ENCODE data around the gene PRDM16. TPM values are rescaled to one million over a fixed set of nuclear protein-coding genes. Genes with fewer than 3 reads are reported as not detected.

The PRDM16 gene
- total RNA-seq, 1 experiment from 2014 or later, result 0.09 TPM

DNA sequence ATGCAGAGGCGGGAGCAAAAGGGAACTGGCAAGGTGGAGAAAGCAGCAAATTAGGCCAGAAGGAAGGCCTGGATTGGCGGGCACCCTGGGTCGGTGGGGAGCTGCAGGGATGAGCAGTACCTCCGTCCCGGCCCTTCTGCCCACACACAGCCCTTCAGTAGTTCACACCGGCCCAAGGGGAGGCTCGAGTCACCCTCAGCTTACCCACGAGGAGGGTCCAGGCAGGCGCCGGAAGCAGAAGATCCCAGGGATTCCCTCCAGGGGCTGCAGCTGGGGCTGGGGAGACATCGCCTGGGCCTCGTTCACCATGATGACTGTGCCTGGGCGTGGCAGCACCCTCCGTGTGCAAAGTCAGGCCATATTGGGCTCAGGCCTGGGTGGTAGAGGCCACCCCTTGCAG, 190.0 kb downstream of the PRDM16 start:
- H3K4me3 Mint-ChIP-seq (ENCODE audit: low read depth, unreplicated experiment), result no peak overlapping the region
- BruUV-seq (replicated peaks), result no TSS peak
- peaks cover 61% of the 10 kb centered on the region for H3K27me3 Mint-ChIP-seq (ENCODE audit: unreplicated experiment)

DNA sequence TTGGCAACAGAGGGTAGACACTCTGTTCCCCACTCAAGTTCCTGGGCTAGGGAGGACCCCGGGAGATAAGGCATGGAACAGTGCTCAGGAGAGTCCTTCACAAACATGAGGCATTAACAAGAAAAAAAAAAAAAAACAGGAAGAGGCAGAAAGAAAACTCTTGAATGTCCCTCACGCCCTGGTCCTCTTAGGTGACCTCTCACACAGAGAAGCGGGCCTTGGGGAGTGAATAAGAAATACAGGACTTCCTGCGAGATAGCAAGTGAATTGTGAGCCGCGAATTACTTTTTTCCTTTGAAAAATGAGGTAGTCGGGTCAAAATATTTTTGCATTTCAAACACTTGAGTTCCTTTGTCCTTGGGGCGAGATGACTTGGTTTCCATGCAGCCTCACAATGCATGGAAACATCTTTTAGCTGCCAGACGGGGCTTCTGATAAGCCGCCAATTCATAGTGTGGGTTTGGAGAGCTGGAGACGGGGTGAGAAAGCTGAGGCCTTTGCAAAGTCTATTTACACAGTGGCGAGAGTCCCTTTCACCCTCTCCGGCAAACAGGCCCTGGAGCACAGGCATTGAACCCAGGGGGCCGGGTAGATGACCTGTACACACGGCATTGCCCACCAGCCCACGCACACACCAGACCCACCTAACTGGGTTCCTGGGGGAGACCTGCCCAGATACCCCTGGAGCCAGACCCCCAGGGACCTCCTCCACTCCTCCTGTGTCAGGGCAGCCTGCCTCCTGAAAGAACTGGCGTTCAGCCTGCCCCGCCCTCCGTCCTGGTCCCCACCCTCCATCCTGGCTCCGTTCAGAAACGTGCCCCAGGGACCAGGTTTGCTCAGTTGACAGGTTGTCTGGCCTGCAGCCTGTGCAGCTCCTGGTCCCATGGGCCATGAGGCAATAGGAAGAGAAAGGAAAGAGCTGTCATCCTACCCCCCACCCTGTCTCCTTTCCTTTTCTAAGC, 192.3 kb downstream of the PRDM16 start:
- TF ChIP-seq, protein P1, sequence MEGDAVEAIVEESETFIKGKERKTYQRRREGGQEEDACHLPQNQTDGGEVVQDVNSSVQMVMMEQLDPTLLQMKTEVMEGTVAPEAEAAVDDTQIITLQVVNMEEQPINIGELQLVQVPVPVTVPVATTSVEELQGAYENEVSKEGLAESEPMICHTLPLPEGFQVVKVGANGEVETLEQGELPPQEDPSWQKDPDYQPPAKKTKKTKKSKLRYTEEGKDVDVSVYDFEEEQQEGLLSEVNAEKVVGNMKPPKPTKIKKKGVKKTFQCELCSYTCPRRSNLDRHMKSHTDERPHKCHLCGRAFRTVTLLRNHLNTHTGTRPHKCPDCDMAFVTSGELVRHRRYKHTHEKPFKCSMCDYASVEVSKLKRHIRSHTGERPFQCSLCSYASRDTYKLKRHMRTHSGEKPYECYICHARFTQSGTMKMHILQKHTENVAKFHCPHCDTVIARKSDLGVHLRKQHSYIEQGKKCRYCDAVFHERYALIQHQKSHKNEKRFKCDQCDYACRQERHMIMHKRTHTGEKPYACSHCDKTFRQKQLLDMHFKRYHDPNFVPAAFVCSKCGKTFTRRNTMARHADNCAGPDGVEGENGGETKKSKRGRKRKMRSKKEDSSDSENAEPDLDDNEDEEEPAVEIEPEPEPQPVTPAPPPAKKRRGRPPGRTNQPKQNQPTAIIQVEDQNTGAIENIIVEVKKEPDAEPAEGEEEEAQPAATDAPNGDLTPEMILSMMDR (IDR thresholded peaks at IDR 0.05; ENCODE audit: unreplicated experiment), result no peak
- no peak overlapping the region for H3K27ac Mint-ChIP-seq (ENCODE audit: unreplicated experiment)
- no TSS peak for BruUV-seq (replicated peaks)
- peaks cover 82% of the 10 kb centered on the region for H3K27me3 Mint-ChIP-seq (ENCODE audit: unreplicated experiment)
- no peaks in the 10 kb centered on the region for H3K4me1 Mint-ChIP-seq (ENCODE audit: low read depth, unreplicated experiment)
- no peak for DNase-seq
- intact Hi-C loops (cut with micrococcal nuclease; ENCODE audit: unreplicated experiment), result no loop called here
- CTCF ChIA-PET, result no interaction called here
- no peak overlapping the region for H3K4me3 Mint-ChIP-seq (ENCODE audit: low read depth, unreplicated experiment)
- peaks cover 5% of the 10 kb centered on the region for H3K36me3 Mint-ChIP-seq (ENCODE audit: insufficient read depth, unreplicated experiment)
- peaks cover 4% of the 10 kb centered on the region for H3K9me3 Mint-ChIP-seq (ENCODE audit: low read depth, unreplicated experiment)

More for the DNA sequence above, 190.0 kb downstream of the PRDM16 start:
- intact Hi-C loops (cut with micrococcal nuclease; ENCODE audit: unreplicated experiment), result no loop called here
- TF ChIP-seq, protein P1 (IDR thresholded peaks at IDR 0.05; ENCODE audit: unreplicated experiment), result no peak
- CTCF ChIA-PET, result no interaction called here
- DNase-seq, result no peak
- Mint-ChIP-seq H3K36me3 (ENCODE audit: insufficient read depth, unreplicated experiment) (no peaks in the 10 kb centered on the region), H3K9me3 (ENCODE audit: low read depth, unreplicated experiment) (peaks cover 4% of the 10 kb centered on the region), H3K4me1 (ENCODE audit: low read depth, unreplicated experiment) (no peaks in the 10 kb centered on the region), H3K27ac (ENCODE audit: unreplicated experiment) (no peak overlapping the region)

DNA sequence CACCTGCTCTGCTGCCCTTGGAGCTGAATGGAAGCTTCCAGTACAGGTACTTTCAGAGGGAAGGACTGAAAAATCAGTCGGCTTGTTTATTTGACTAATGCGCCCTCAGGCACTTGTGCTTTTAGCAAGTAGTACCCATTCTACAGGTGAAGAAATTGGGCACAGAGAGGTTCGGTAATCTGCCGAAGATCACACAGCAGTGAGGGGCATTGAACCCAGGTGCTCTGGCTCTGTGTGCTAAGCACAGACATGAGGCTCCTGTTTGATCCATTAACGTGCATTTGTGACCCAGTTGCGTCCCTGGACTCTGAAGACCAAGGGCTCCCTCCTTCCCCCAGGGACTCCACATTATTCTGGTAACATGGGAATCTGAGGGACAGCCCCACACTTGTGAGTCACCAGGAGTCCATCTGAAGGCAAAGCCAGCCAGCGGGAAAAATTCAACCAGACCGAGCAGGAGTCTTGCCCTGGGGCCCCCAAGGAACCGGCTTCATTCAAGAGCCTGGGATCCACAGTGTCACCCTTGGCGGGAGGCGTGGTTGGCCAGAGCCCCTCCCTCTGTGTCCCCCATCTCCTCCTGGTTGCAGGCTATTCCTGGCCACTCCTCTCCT, 193.1 kb downstream of the PRDM16 start:
- CTCF ChIA-PET, result no interaction called here
- BruUV-seq (replicated peaks), result no TSS peak
- no peak for DNase-seq

DNA sequence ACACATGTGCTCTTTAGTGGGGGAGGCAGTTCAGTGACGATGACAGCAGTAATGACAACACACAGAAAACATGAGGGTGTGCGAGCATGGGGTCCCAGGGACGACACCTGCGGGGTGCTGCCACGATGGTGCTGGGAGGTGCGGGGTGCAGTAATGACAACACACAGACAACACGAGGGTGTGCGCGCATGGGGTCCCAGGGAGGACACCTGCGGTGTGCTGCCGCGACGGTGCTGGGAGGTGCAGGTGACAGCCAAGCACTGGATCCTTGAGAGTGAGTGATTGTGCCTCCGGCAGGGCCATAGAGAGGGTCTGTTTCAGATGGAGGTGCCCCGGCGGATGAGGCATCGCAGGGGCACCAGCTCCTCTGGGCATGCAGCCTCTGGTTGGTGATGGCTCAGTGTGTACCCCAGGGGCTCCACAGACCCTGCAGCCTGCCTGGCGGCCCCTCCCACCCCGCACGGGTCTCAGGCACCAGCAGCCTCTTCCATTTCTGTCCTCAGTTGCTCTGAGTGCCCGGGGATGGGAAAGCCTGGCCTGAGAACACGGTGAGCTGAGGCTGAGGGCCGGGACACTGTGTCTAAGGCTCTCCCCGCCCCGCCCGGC, 193.8 kb downstream of the PRDM16 start:
- Mint-ChIP-seq H3K9me3 (ENCODE audit: low read depth, unreplicated experiment) (peaks cover 4% of the 10 kb centered on the region), H3K4me1 (ENCODE audit: low read depth, unreplicated experiment) (no peaks in the 10 kb centered on the region), H3K36me3 (ENCODE audit: insufficient read depth, unreplicated experiment) (peaks cover 5% of the 10 kb centered on the region), H3K27ac (ENCODE audit: unreplicated experiment) (no peak overlapping the region), H3K4me3 (ENCODE audit: low read depth, unreplicated experiment) (no peak overlapping the region), H3K27me3 (ENCODE audit: unreplicated experiment) (peaks cover 74% of the 10 kb centered on the region)
- intact Hi-C loops (cut with micrococcal nuclease; ENCODE audit: unreplicated experiment), result no loop called here
- TF ChIP-seq, protein P1 (IDR thresholded peaks at IDR 0.05; ENCODE audit: unreplicated experiment), result no peak
- CTCF ChIA-PET, result no interaction called here
- no peak for DNase-seq
- no TSS peak for BruUV-seq (replicated peaks)

More for the DNA sequence above, 193.1 kb downstream of the PRDM16 start:
- Mint-ChIP-seq H3K4me1 (ENCODE audit: low read depth, unreplicated experiment) (no peaks in the 10 kb centered on the region), H3K27me3 (ENCODE audit: unreplicated experiment) (peaks cover 81% of the 10 kb centered on the region), H3K9me3 (ENCODE audit: low read depth, unreplicated experiment) (peaks cover 4% of the 10 kb centered on the region), H3K27ac (ENCODE audit: unreplicated experiment) (no peak overlapping the region), H3K4me3 (ENCODE audit: low read depth, unreplicated experiment) (no peak overlapping the region), H3K36me3 (ENCODE audit: insufficient read depth, unreplicated experiment) (peaks cover 5% of the 10 kb centered on the region)
- intact Hi-C loops (cut with micrococcal nuclease; ENCODE audit: unreplicated experiment), result no loop called here
- TF ChIP-seq, protein P1 (IDR thresholded peaks at IDR 0.05; ENCODE audit: unreplicated experiment), result no peak
